Calu3 (cell line): ENCODE results near the gene CPSF4L. TPM values are rescaled to one million over a fixed set of nuclear protein-coding genes. Genes with fewer than 3 reads are reported as not detected.

Experiments
- BruUV-seq: library from RNA; stranded (reverse); fragments of 400-500 nt; replicated peaks from 2 replicates; lab custom pipeline; 2021; lab: Mats Ljungman, UMichigan
- CTCF ChIA-PET: fragments of 300-600 bp; sonication (Branson Sonifier 250); formaldehyde crosslinking; loops from one replicate; lab custom pipeline; 2022; ENCODE audit warnings: antibody characterized with exemption; lab: Charles Lee
- DNase-seq: peaks from one replicate; pipeline ENCODE4 v3.0.0; 2022
- H3K27ac Mint-ChIP-seq: one replicate; pipeline ENCODE4 v1.8.0; 2022; ENCODE audit warnings: mixed read lengths; ENCODE audit not compliant: unreplicated experiment
- H3K27me3 Mint-ChIP-seq: one replicate; pipeline ENCODE4 v1.8.0; 2022; ENCODE audit warnings: mixed read lengths; ENCODE audit not compliant: unreplicated experiment
- H3K36me3 Mint-ChIP-seq: one replicate; pipeline ENCODE4 v1.8.0; 2022; ENCODE audit warnings: mild to moderate bottlenecking, moderate library complexity, mixed read lengths; ENCODE audit not compliant: insufficient read depth, unreplicated experiment
- H3K4me1 Mint-ChIP-seq: one replicate; pipeline ENCODE4 v1.8.0; 2022; ENCODE audit warnings: mild to moderate bottlenecking, low read depth, mixed read lengths; ENCODE audit not compliant: unreplicated experiment
- H3K4me3 Mint-ChIP-seq: one replicate; pipeline ENCODE4 v1.8.0; 2022; ENCODE audit warnings: mild to moderate bottlenecking, low read depth, moderate library complexity, mixed read lengths; ENCODE audit not compliant: unreplicated experiment
- H3K9me3 Mint-ChIP-seq: one replicate; pipeline ENCODE4 v1.8.0; 2022; ENCODE audit warnings: low read depth, mixed read lengths; ENCODE audit not compliant: unreplicated experiment
- intact Hi-C: fragments of 100-400 bp; cut with micrococcal nuclease; formaldehyde crosslinking; loops from one replicate; pipeline ENCODE4 v1.10.0; 2022; ENCODE audit not compliant: unreplicated experiment
- total RNA-seq: library from RNA; stranded (reverse); gene quantifications from 2 replicates; pipeline ENCODE4 v1.2.3, GENCODE V29; 2022
- TF ChIP-seq, protein P1 (sequence below): fragments of 200-600 bp; IDR thresholded peaks from one replicate; pipeline ENCODE4 v1.8.0; 2022; ENCODE audit warnings: antibody characterized with exemption; ENCODE audit not compliant: unreplicated experiment

Gene CPSF4L
- total RNA-seq, 1 experiment from 2014 or later: not detected

DNA sequence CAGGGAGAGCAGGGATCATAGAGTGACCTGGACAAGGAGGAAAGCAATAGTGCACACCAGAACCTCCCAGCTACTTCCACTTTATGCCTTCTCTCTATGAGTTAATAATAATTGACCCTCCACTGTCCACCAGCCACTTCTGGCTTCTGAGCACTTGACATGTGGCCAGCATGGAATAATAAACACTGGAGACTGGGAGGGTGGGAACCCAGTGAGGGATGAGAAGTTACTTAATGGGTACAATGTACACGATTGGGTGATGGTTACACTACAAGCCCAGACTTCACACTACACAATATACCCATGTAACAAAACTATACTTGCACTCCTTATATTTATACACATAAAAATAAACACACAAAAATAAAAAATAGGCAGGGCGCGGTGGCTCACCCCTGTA is 38.7 kb upstream of the CPSF4L start:
- H3K27ac Mint-ChIP-seq: peak overlapping the region; percentile 47
- H3K36me3 Mint-ChIP-seq: peaks cover 21% of the 10 kb centered on the region
- TF ChIP-seq, protein P1, sequence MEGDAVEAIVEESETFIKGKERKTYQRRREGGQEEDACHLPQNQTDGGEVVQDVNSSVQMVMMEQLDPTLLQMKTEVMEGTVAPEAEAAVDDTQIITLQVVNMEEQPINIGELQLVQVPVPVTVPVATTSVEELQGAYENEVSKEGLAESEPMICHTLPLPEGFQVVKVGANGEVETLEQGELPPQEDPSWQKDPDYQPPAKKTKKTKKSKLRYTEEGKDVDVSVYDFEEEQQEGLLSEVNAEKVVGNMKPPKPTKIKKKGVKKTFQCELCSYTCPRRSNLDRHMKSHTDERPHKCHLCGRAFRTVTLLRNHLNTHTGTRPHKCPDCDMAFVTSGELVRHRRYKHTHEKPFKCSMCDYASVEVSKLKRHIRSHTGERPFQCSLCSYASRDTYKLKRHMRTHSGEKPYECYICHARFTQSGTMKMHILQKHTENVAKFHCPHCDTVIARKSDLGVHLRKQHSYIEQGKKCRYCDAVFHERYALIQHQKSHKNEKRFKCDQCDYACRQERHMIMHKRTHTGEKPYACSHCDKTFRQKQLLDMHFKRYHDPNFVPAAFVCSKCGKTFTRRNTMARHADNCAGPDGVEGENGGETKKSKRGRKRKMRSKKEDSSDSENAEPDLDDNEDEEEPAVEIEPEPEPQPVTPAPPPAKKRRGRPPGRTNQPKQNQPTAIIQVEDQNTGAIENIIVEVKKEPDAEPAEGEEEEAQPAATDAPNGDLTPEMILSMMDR: no peak
- DNase-seq: no peak
- H3K4me1 Mint-ChIP-seq: peaks cover 40% of the 10 kb centered on the region
- intact Hi-C loops: no loop called here
- CTCF ChIA-PET: interaction anchor here (0.5 to 0.6 kb wide), 2 partner anchors 158 to 1963 kb away, joined by 3 to 9 read pairs; no protein-coding TSS in a partner anchor
- no peaks in the 10 kb centered on the region for H3K9me3 Mint-ChIP-seq
- BruUV-seq: no TSS peak
- no peak overlapping the region for H3K4me3 Mint-ChIP-seq
- no peaks in the 10 kb centered on the region for H3K27me3 Mint-ChIP-seq

DNA sequence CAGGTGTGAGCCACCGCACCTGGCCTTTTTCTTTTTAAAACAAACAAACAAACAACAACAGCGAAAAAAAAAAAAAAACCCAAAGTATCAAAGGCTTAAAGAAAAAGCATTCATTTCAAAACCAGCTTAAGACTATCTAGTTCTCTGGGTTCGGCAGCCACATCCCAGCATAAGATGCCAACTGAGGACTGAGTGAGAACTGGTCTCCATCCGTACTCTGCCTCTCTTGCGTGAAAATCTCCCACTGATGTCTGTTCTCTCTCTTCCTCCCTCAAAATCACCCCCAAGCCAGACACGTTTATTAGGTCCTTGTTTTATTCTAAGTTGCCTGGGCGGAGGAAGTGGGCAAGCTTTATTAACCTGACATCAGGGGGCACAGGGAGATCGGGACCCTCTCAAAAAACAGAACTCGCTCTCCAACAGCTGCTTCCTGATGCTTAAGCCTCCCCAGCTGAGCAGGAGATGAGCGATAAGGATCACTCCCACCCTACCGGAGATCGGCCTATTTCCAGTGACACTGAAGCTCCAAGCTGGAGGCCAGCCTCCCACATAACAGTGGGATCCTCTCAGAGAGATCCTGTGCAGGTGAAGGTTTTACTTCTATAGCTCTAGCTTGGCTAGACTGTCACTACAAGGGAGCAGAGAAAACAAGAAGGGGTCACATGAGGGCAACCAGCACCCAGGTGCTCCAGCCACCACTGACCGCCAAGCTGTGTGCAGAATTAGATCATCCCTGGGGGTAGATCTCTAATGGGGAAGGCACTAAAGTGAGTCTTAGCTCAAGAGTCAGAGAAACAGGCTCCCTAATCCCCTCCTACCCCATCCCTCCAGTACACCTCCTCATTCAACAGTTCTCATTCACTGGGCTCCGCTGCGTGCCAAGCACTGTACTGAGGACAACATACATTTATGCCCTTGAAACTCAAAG is 36.5 kb upstream of the CPSF4L start:
- CTCF ChIA-PET: interaction anchor here (0.6 to 1.2 kb wide), 4 partner anchors 10 to 550 kb away, joined by 3 to 5 read pairs (median 4); no protein-coding TSS in a partner anchor
- BruUV-seq: no TSS peak
- Mint-ChIP-seq H3K27ac (no peak overlapping the region), H3K27me3 (no peaks in the 10 kb centered on the region), H3K36me3 (peaks cover 31% of the 10 kb centered on the region), H3K9me3 (no peaks in the 10 kb centered on the region), H3K4me1 (peaks cover 29% of the 10 kb centered on the region), H3K4me3 (no peak overlapping the region)
- TF ChIP-seq, protein P1: no peak
- no peak for DNase-seq
- intact Hi-C loops: no loop called here

DNA sequence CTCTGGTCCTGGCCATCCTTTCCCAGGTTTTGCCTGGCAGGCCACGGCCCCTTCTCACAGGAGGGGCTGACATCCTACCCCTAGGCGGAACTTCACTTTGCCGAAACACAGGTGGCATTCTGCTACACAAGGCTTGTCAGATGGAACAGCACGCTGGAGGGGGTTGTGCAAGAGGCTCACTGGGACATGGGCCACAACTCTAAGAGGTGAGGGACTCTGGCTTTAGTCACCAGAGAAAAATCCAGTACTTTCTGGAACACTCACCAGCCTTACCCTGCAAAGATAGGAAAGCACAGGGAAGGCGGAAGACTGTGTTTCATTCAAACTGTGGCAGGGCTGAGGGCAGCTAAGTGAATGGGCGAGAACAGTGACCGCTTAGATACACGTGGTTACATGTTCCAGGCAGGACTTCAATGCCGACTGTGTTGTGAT is 31.8 kb upstream of the CPSF4L start:
- Mint-ChIP-seq H3K4me1 (peaks cover 56% of the 10 kb centered on the region), H3K36me3 (peaks cover 52% of the 10 kb centered on the region), H3K4me3 (peak overlapping the region; percentile 45), H3K27ac (peak overlapping the region; percentile 91), H3K9me3 (no peaks in the 10 kb centered on the region), H3K27me3 (no peaks in the 10 kb centered on the region)
- no TSS peak for BruUV-seq
- intact Hi-C loops: loop anchor here (1.0 kb wide), 2 partner anchors 15 to 47 kb away; no protein-coding TSS in a partner anchor
- CTCF ChIA-PET: interaction anchor here (0.7 to 1.9 kb wide), 4 partner anchors 11 to 31 kb away, joined by 3 to 6 read pairs (median 5); partner anchors contain the start of gene CDC42EP4
- TF ChIP-seq, protein P1: no peak
- DNase-seq: peak; percentile 79

DNA sequence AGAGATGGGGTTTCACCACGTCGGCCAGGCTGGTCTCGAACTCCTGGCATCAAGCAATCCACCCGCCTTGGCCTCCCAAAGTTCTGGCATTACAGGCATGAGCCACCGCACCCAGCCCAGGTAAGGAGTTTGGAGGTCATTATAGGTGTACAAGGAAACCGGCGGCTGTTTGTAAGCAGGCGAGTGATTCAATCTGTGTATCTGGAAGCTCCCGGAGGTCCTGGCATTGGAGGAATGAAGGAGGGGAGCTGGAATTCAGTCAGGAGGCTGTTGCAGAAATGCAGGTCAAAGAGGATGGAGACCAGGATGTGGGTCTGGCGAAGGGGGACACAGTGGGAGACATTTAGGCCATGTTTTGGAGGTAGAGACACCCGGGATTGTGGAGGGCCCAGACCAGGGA is 31.4 kb upstream of the CPSF4L start:
- H3K27ac Mint-ChIP-seq: peak overlapping the region; percentile 91
- CTCF ChIA-PET: interaction anchor here (0.7 to 1.9 kb wide), 4 partner anchors 11 to 31 kb away, joined by 3 to 6 read pairs (median 5); partner anchors contain the start of gene CDC42EP4
- peaks cover 60% of the 10 kb centered on the region for H3K4me1 Mint-ChIP-seq
- no peaks in the 10 kb centered on the region for H3K9me3 Mint-ChIP-seq
- DNase-seq: peak; percentile 59
- intact Hi-C loops: loop anchor here (1.0 kb wide), 2 partner anchors 15 to 47 kb away; no protein-coding TSS in a partner anchor
- no peaks in the 10 kb centered on the region for H3K27me3 Mint-ChIP-seq
- TF ChIP-seq, protein P1: no peak
- peak overlapping the region; percentile 45 for H3K4me3 Mint-ChIP-seq
- no TSS peak for BruUV-seq
- peaks cover 52% of the 10 kb centered on the region for H3K36me3 Mint-ChIP-seq
